GM12891 (cell line): ENCODE results near the gene AGAP9.
"Not testable (repeated sequence)": the region's sequence is repeated elsewhere in the genome, so short reads cannot be mapped to it uniquely, and the experiment has no call there.

Experiments
- PAX5 ChIP-seq: IDR thresholded peaks from 2 replicates; pipeline ENCODE4 v1.6.1; 2011; ENCODE audit warnings: low read length, moderate library complexity, mild to moderate bottlenecking; ENCODE audit not compliant: insufficient read depth, severe bottlenecking
- POLR2AphosphoS5 ChIP-seq: IDR thresholded peaks from 2 replicates; pipeline ENCODE4 v1.6.1; 2011; ENCODE audit warnings: low read depth, low read length, control low read depth

- not testable (repeated sequence) for TF ChIP-seq PAX5, POLR2AphosphoS5
Observed at GRCh38 chr10:47480133-47480532, 43.3 kb downstream of the AGAP9 start.
